Measurements from ENCODE around the gene WWP2. TPM values are rescaled to one million over a fixed set of nuclear protein-coding genes. Genes with fewer than 3 reads are reported as not detected.

The WWP2 gene
- total and polyA plus RNA-seq, 2 donors (not counting 3 experiments of a cell fraction or from before 2014, with no cell fraction given) = 17.9 to 44.9 TPM

DNA sequence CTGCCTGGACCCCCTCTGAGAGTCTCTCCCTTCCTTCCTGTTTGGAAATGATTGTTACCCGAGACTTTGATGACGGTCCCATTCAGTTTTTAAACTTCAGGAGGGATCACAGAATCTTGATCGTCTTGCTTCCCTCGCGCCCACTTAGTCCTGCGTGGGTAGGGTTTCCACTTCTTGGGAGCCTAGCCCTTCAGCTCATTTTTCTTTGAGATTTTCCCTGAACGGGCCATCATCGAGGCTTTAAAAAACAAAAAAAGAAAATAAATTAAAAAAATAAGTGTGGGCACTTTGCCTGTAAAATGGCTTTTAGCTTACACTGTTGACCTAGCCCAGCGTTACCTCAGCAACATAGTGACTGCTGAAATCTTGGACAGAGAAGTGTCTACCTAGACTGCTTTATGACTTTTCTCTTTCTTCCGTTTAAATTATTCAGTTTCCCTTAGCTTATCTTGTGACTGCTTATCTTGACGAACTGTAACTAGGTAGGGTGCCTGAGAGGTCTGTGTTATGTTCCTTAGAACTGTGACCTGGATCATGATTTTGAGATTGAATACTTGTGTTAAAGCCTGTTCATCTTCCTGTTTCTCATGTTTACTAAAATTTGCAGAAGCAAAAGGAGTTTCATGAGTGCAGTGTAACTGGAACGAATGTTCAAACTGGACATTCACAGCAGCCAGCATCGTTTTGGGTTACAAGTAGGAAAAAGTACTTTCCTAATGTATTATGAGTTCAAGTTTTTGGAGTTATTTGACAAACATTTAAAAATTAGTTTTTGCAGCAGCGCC lies 874 bp downstream of the WWP2 start:
- TSS peak; percentile 48 for BruUV-seq (replicated peaks)
- Histone ChIP-seq H3K4me1 (ENCODE audit: control insufficient read depth, extremely low read depth, insufficient read depth, low read length) (peaks cover 12% of the 10 kb centered on the region), H2AFZ (ENCODE audit: low read depth, low read length) (peak overlapping the region; percentile 76), H3K27ac (ENCODE audit: insufficient read depth, low read depth, low read length) (peak overlapping the region; percentile 21), H3K36me3 (ENCODE audit: control insufficient read depth in 2 of 2, extremely low read depth in 1 of 2, insufficient read depth in 2 of 2, low read length in 2 of 2) (no peaks in the 10 kb centered on the region), H4K20me1 (replicated peaks; ENCODE audit: control insufficient read depth, extremely low read depth, insufficient read depth, low read length) (no peaks in the 10 kb centered on the region), H3K79me2 (ENCODE audit: control insufficient read depth, insufficient read depth, low read length) (peaks cover 3% of the 10 kb centered on the region), H3K9me3 (replicated peaks; ENCODE audit: control insufficient read depth, insufficient read depth, low read length) (no peaks in the 10 kb centered on the region), H3K9ac (replicated peaks; ENCODE audit: extremely low read depth, insufficient read depth, low read length) (peak overlapping the region; percentile 65), H3K4me3 (replicated peaks in 1 of 3; ENCODE audit: insufficient read depth in 1 of 3, low read depth in 1 of 3, low read length in 3 of 3) (peak overlapping the region; percentile 76 to 88 (median 77)), H3K9me1 (replicated peaks; ENCODE audit: control insufficient read depth, extremely low read depth, insufficient read depth, low read length) (no peaks in the 10 kb centered on the region), H3K4me2 (ENCODE audit: insufficient read depth, low read length) (peak overlapping the region; percentile 80), H3K27me3 (ENCODE audit: control insufficient read depth in 2 of 2, insufficient read depth in 2 of 2, low read length in 2 of 2) (no peaks in the 10 kb centered on the region)
- dilution Hi-C loops (cut with MboI; ENCODE audit: extremely low pct_ligation_motif_present, low sequenced_read_pairs) = no loop called here
- ChIA-PET POLR2A (interaction anchor here (0.6 kb wide), 1 partner anchor 141 kb away, joined by 5 read pairs; no protein-coding TSS in a partner anchor), CTCF (interaction anchor here (1.0 to 2.0 kb wide), 5 partner anchors 8 to 167 kb away, joined by 3 to 7 read pairs (median 5); partner anchors contain the start of gene NOB1)
- FAIRE-seq (peak; percentile 90), DNase-seq (ENCODE audit: low read depth, low spot score) (peak; percentile 56)
- TF ChIP-seq MYC (IDR thresholded peaks at IDR 0.05; ENCODE audit: low read depth, low read length) = no peak
- TF ChIP-seq POLR2AphosphoS5 (IDR thresholded peaks at IDR 0.05; ENCODE audit: insufficient read depth, low read depth, low read length) = no peak
- TF ChIP-seq JUN (IDR thresholded peaks at IDR 0.05; ENCODE audit: borderline replicate concordance, insufficient read depth, insufficient read length, low read depth) = no peak
- TF ChIP-seq, protein P1, sequence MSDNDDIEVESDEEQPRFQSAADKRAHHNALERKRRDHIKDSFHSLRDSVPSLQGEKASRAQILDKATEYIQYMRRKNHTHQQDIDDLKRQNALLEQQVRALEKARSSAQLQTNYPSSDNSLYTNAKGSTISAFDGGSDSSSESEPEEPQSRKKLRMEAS (IDR thresholded peaks at IDR 0.05; ENCODE audit: insufficient read depth, insufficient read length) = no peak
- TF ChIP-seq, protein P2, sequence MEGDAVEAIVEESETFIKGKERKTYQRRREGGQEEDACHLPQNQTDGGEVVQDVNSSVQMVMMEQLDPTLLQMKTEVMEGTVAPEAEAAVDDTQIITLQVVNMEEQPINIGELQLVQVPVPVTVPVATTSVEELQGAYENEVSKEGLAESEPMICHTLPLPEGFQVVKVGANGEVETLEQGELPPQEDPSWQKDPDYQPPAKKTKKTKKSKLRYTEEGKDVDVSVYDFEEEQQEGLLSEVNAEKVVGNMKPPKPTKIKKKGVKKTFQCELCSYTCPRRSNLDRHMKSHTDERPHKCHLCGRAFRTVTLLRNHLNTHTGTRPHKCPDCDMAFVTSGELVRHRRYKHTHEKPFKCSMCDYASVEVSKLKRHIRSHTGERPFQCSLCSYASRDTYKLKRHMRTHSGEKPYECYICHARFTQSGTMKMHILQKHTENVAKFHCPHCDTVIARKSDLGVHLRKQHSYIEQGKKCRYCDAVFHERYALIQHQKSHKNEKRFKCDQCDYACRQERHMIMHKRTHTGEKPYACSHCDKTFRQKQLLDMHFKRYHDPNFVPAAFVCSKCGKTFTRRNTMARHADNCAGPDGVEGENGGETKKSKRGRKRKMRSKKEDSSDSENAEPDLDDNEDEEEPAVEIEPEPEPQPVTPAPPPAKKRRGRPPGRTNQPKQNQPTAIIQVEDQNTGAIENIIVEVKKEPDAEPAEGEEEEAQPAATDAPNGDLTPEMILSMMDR (IDR thresholded peaks at IDR 0.05; ENCODE audit: extremely low read depth in 1 of 2, insufficient read depth in 1 of 2, low read depth in 1 of 2, low read length in 2 of 2) = no peak
- TF ChIP-seq GATA2 (IDR thresholded peaks at IDR 0.05; ENCODE audit: insufficient read depth, insufficient read length, low read depth, low read length) = no peak
- TF ChIP-seq EZH2 (IDR thresholded peaks at IDR 0.05; ENCODE audit: borderline replicate concordance, low read depth, low read length, severe bottlenecking) = no peak
- intact Hi-C loops (cut with micrococcal nuclease) = no loop called here

All from endothelial cell of umbilical vein (primary cell).